Prostate gland (tissue), 2 donors: ENCODE measurements around the gene ELP1. TPM values are rescaled to one million over a fixed set of nuclear protein-coding genes. Genes with fewer than 3 reads are reported as not detected.

Source experiments
- DNase-seq: peaks from one replicate; pipeline ENCODE4 v3.0.0-alpha.2; 2019; ENCODE audit warnings: low spot score
- H3K27ac ChIP-seq, 2 donors: fragments of 200-600 bp; sonication (generic); 2 replicates each; pipeline ENCODE4 v1.5.1; 2017 to 2019
- H3K27me3 ChIP-seq: fragments of 200-600 bp; sonication (generic); replicated peaks from 2 replicates; pipeline ENCODE4 v1.5.1; 2019; ENCODE audit not compliant: insufficient read depth
- H3K36me3 ChIP-seq, 2 donors: fragments of 200-600 bp; sonication (generic); 1 replicate in 1 of 2; 2 replicates in 1 of 2; pipeline versions ENCODE4 v1.5.1 to v1.8.1; 2017 to 2019
- H3K4me1 ChIP-seq: fragments of 200-600 bp; sonication (generic); replicated peaks from 2 replicates; pipeline ENCODE4 v1.5.1; 2019
- H3K4me3 ChIP-seq, 2 donors: fragments of 200-600 bp; sonication (generic); 2 replicates each; pipeline ENCODE4 v1.5.1; 2017 to 2019
- H3K9me3 ChIP-seq: fragments of 200-600 bp; sonication (generic); 2 replicates; pipeline ENCODE4 v1.5.1; 2017
- POLR2A ChIP-seq: fragments of 450-650 bp; IDR thresholded peaks from one replicate; pipeline ENCODE4 v1.6.1; 2016; ENCODE audit warnings: antibody characterized with exemption, mild to moderate bottlenecking
- POLR2AphosphoS5 ChIP-seq: sonication (generic); formaldehyde crosslinking; IDR thresholded peaks from one replicate; pipeline ENCODE4 v1.6.1; 2017; ENCODE audit warnings: antibody characterized with exemption
- WGBS: methylation state at CpG from one replicate; pipeline ENCODE4 v1.1.5; 2018; 5-methylcytosine and 5-hydroxymethylcytosine counted together
- intact Hi-C: fragments of 100-400 bp; cut with DNase I; formaldehyde crosslinking; loops from one replicate; pipeline ENCODE4 v1.14.2; 2022
- total RNA-seq, 2 donors: library from RNA; depleted of rRNA; stranded (reverse); fragments of >200 nt; gene quantifications; one replicate each; pipeline ENCODE4 v1.1.0, GENCODE V29; 2016
- TF ChIP-seq, protein P1 (sequence below), 4 experiments: fragments of 200-600 bp in 2 of 4; fragments of 450-650 bp in 2 of 4; sonication (generic) in 2 of 4; IDR thresholded peaks; 1 replicate in 3 of 4; 2 replicates in 1 of 4; pipeline ENCODE4 v1.5.1; 2016 to 2019; ENCODE audit warnings: antibody characterized with exemption in 4 of 4, mild to moderate bottlenecking in 2 of 4, moderate library complexity in 2 of 4

Gene ELP1
- total RNA-seq, 2 donors from 2014 or later = 18.4 to 30.3 TPM

DNA sequence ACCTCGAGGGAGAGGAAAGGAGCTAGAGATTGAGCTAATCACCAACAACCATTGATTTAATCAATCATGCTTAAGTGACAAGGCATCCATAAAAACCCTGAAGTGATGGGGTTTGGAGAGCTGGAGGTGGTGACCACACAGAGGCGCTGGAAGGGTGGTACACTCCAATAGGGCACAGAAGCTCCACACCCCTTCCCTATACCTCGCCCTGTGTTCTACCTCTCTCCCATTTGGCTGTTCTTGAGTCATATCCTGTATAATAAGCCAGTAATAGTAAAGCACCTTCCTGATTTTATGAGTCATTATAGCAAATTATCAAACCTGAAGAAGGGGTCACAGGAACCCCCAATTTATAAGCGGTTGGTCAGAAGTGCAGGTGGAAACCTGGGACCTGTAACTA, 96.4 kb downstream of the ELP1 start:
- 83% methylated on average over 4 of the region's 4 CpGs for WGBS
- TF ChIP-seq POLR2A (no peak), POLR2AphosphoS5 (no peak)
- TF ChIP-seq, protein P1, sequence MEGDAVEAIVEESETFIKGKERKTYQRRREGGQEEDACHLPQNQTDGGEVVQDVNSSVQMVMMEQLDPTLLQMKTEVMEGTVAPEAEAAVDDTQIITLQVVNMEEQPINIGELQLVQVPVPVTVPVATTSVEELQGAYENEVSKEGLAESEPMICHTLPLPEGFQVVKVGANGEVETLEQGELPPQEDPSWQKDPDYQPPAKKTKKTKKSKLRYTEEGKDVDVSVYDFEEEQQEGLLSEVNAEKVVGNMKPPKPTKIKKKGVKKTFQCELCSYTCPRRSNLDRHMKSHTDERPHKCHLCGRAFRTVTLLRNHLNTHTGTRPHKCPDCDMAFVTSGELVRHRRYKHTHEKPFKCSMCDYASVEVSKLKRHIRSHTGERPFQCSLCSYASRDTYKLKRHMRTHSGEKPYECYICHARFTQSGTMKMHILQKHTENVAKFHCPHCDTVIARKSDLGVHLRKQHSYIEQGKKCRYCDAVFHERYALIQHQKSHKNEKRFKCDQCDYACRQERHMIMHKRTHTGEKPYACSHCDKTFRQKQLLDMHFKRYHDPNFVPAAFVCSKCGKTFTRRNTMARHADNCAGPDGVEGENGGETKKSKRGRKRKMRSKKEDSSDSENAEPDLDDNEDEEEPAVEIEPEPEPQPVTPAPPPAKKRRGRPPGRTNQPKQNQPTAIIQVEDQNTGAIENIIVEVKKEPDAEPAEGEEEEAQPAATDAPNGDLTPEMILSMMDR (IDR thresholded peaks at IDR 0.05) = no peak
- intact Hi-C loops = no loop called here
- no peak overlapping the region for H3K27ac ChIP-seq
- no peaks in the 10 kb centered on the region for H3K36me3 ChIP-seq
- H3K27me3 ChIP-seq = no peaks in the 10 kb centered on the region
- H3K9me3 ChIP-seq = no peaks in the 10 kb centered on the region
- DNase-seq = no peak
- H3K4me3 ChIP-seq = no peak overlapping the region
- H3K4me1 ChIP-seq = no peaks in the 10 kb centered on the region

DNA sequence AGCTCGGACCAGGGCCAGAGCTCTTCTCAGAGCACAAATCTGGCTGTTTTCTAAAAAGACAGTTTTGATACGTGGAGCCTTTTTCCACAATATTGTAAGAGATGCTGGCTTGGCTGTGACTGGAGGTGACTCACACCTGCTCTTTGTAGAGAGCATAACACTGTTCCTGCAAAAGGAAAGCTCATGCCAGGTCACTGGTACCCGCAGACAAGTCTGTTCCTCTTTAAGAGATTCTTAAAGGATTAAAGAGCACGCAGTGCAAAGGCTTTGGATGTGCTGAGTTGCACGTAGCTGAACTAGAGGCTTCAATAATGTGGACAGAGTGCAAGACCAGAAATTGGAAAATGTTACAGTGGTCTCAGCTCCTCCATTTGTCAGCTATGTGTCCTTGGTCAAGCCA, 97.1 kb downstream of the ELP1 start:
- no peak overlapping the region for H3K4me3 ChIP-seq
- no peaks in the 10 kb centered on the region for H3K4me1 ChIP-seq
- no peak for DNase-seq
- H3K9me3 ChIP-seq = no peaks in the 10 kb centered on the region
- H3K27ac ChIP-seq = no peak overlapping the region
- TF ChIP-seq POLR2A (no peak), POLR2AphosphoS5 (no peak)
- TF ChIP-seq, protein P1 (IDR thresholded peaks at IDR 0.05) = no peak
- WGBS = 52% methylated on average over 5 of the region's 5 CpGs
- no peaks in the 10 kb centered on the region for H3K27me3 ChIP-seq
- no peaks in the 10 kb centered on the region for H3K36me3 ChIP-seq
- intact Hi-C loops = no loop called here

DNA sequence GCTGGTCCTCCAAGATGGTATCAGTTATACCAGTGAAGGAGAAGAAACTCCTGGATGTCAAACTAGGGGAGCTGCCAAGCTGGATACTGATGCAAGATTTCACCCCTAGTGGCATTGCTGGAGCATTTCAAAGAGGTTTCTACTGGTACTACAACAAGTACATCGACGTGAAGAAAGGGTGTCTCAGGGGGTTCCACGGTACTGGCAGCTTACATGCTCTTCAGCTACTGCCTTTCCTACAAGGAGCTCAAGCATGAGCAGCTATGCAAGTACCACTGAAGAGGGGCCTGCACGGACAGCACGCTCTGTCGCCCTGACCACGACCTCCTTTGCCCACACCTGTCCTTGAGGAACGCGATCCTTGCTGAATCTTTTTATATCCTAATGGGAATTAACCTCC, 97.6 kb downstream of the ELP1 start:
- intact Hi-C loops = no loop called here
- no peak for DNase-seq
- 75% methylated on average over 9 of the region's 9 CpGs for WGBS

DNA sequence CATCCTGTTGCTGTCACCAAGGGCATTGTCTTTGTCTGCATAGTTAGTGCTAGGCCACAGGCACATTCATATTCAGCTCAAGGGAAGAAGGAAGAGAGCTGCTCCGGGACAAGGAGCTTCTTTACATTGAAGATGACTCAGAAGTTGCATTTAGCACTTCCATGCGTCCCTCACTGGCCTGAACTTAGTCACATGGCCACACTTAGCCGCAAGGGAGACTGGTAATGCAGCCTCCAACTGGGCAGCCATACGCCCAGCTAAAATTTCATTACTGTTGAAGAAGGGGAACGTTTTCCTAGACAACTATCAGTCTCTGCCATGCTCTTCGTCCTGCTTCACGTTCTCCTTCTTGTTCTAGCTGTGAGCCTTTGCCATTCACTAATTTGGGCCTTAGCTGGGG, 98.1 kb downstream of the ELP1 start:
- H3K27me3 ChIP-seq = no peaks in the 10 kb centered on the region
- DNase-seq = no peak
- 90% methylated on average over 7 of the region's 7 CpGs for WGBS
- no peaks in the 10 kb centered on the region for H3K9me3 ChIP-seq
- no peak overlapping the region for H3K27ac ChIP-seq
- H3K4me1 ChIP-seq = no peaks in the 10 kb centered on the region
- no peak overlapping the region for H3K4me3 ChIP-seq
- intact Hi-C loops = no loop called here
- TF ChIP-seq POLR2AphosphoS5 (no peak), POLR2A (no peak)
- TF ChIP-seq, protein P1 (IDR thresholded peaks at IDR 0.05) = no peak
- no peaks in the 10 kb centered on the region for H3K36me3 ChIP-seq

More for the DNA sequence above, 97.6 kb downstream of the ELP1 start:
- Histone ChIP-seq H3K36me3 (no peaks in the 10 kb centered on the region), H3K9me3 (no peaks in the 10 kb centered on the region), H3K4me1 (no peaks in the 10 kb centered on the region), H3K27ac (no peak overlapping the region), H3K4me3 (no peak overlapping the region), H3K27me3 (no peaks in the 10 kb centered on the region)
- no peak for TF ChIP-seq POLR2AphosphoS5
- TF ChIP-seq POLR2A = no peak
- TF ChIP-seq, protein P1 (IDR thresholded peaks at IDR 0.05) = no peak

DNA sequence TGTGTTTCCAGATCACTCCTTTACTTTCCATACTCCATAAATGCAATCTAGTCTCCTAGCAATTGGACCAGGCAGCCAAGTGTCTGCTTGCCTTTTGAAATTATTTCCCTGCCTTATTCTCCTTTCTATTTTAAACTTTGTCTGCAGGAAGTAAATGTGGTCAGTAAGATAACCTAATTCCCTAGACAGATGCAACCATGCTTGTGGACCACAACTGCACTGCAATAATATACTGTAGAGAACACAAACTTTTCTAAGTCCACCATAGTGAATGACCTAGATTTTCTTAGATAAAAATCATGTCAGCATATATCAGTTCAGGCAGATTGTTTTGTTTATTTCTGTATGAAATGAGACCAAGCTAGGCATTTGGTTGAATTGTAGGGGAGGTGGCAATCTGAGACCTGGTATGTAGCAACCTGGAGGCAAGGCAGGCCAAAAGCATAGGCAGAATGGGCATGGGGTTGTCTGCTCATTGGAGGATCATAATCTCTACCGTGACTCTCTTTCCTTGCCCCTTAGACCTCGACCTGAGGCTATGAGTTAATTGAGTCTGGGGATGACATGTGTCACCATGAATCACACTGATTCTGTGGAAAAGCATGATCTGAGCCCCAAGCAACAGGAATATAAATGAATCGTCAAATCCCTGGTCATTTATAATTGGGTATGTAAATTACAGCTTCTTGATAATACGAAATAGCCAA, 98.8 kb downstream of the ELP1 start:
- no peak for DNase-seq
- WGBS = 84% methylated on average over 4 of the region's 4 CpGs
- intact Hi-C loops = no loop called here
- Histone ChIP-seq H3K9me3 (no peaks in the 10 kb centered on the region), H3K27me3 (no peaks in the 10 kb centered on the region), H3K27ac (no peak overlapping the region), H3K36me3 (no peaks in the 10 kb centered on the region), H3K4me1 (no peaks in the 10 kb centered on the region), H3K4me3 (no peak overlapping the region)
- TF ChIP-seq, protein P1 (IDR thresholded peaks at IDR 0.05) = no peak
- TF ChIP-seq POLR2A (no peak), POLR2AphosphoS5 (no peak)
